ENCODE results near the gene HCN3.
A peak's percentile ranks its signal among the peaks of the same experiment; 100 is the strongest.
"Not testable (repeated sequence)": the region's sequence is repeated elsewhere in the genome, so short reads cannot be mapped to it uniquely, and the experiment has no call there.

Gene HCN3

GRCh38 chr1:155309423-155310021 is 32.3 kb downstream of the HCN3 start:
- no peak for DNase-seq (ENCODE audit: low read depth in 2 of 2)

- DNase-seq (ENCODE audit: low read depth in 2 of 2), result no peak
Observed at GRCh38 chr1:155313261-155313660, 36.0 kb downstream of the HCN3 start.

GRCh38 chr1:155316922-155317321 is 39.7 kb downstream of the HCN3 start:
- DNase-seq (ENCODE audit: low read depth in 2 of 2), result no peak

- DNase-seq (ENCODE audit: low read depth in 2 of 2), result no peak
Observed at GRCh38 chr1:155318082-155318481, 40.8 kb downstream of the HCN3 start.

GRCh38 chr1:155319536-155319935 is 42.3 kb downstream of the HCN3 start:
- no peak for DNase-seq (ENCODE audit: low read depth in 2 of 2)

GRCh38 chr1:155320252-155320651 is 43.0 kb downstream of the HCN3 start:
- no peak for DNase-seq (ENCODE audit: low read depth in 2 of 2)

GRCh38 chr1:155320661-155321617 is 43.7 kb downstream of the HCN3 start, which contains the start of gene RUSC1:
TSS of gene RUSC1 (plus strand) at chr1:155320894. CDS start at chr1:155321774, 880 bp downstream.
- DNase-seq (ENCODE audit: low read depth in 2 of 2), result peak; percentile 46 to 48

GRCh38 chr1:155321639-155322503 is 44.6 kb downstream of the HCN3 start:
- no peak for DNase-seq (ENCODE audit: low read depth in 2 of 2)

GRCh38 chr1:155322571-155322952 is 45.3 kb downstream of the HCN3 start:
- DNase-seq (ENCODE audit: low read depth in 2 of 2), result no peak

- peak; percentile 74 to 75 for DNase-seq (ENCODE audit: low read depth in 2 of 2)
Observed at GRCh38 chr1:155322953-155323728, 45.9 kb downstream of the HCN3 start.

- peak; percentile 67 to 68 for DNase-seq (ENCODE audit: low read depth in 2 of 2)
Observed at GRCh38 chr1:155323729-155324036, 46.4 kb downstream of the HCN3 start.

- peak; percentile 62 to 78 for DNase-seq (ENCODE audit: low read depth in 2 of 2)
Observed at GRCh38 chr1:155324037-155324716, 46.9 kb downstream of the HCN3 start.

GRCh38 chr1:155324717-155325602 is 47.7 kb downstream of the HCN3 start:
- no peak for DNase-seq (ENCODE audit: low read depth in 2 of 2)

GRCh38 chr1:155325603-155325893 is 48.3 kb downstream of the HCN3 start:
- DNase-seq (ENCODE audit: low read depth in 2 of 2), result no peak

GRCh38 chr1:155326020-155326526 is 48.8 kb downstream of the HCN3 start:
- no peak for DNase-seq (ENCODE audit: low read depth in 2 of 2)

GRCh38 chr1:155326631-155327037 is 49.4 kb downstream of the HCN3 start:
- DNase-seq (ENCODE audit: low read depth in 2 of 2), result no peak

GRCh38 chr1:155327981-155328380 is 50.7 kb downstream of the HCN3 start:
- DNase-seq (ENCODE audit: low read depth in 2 of 2), result no peak

GRCh38 chr1:155328856-155329255 is 51.6 kb downstream of the HCN3 start:
- DNase-seq (ENCODE audit: low read depth in 2 of 2), result not testable (repeated sequence)

GRCh38 chr1:155329980-155330598 is 52.8 kb downstream of the HCN3 start:
- no peak for DNase-seq (ENCODE audit: low read depth in 2 of 2)

All from stimulated activated CD8-positive, alpha-beta memory T cell treated with anti-CD3 and anti-CD28 coated beads, Interleukin-2, amount 100 ng/mL, for 1 hour (primary cell).